Breast epithelium (tissue), 4 donors: Measurements from ENCODE around the gene CCDC85B. TPM values are rescaled to one million over a fixed set of nuclear protein-coding genes. Genes with fewer than 3 reads are reported as not detected.

Experiments
- DNase-seq, 2 donors: peaks; one replicate each; pipeline ENCODE4 v3.0.0-alpha.2; 2019; ENCODE audit warnings: low spot score in 2 of 2
- H3K27ac ChIP-seq, 2 donors: fragments of 200-600 bp; sonication (generic) in 1 of 2; one replicate each; pipeline ENCODE4 v1.5.1; 2016 to 2019; ENCODE audit warnings: mild to moderate bottlenecking in 1 of 2
- H3K27me3 ChIP-seq, 2 donors: fragments of 200-600 bp; sonication (generic) in 1 of 2; one replicate each; pipeline versions ENCODE4 v1.5.1 to v1.6.0; 2017 to 2019; ENCODE audit warnings: control low read depth in 1 of 2, mild to moderate bottlenecking in 1 of 2
- H3K36me3 ChIP-seq: fragments of 200-600 bp; one replicate; pipeline ENCODE4 v1.5.1; 2019
- H3K4me1 ChIP-seq, 2 donors: fragments of 200-600 bp; sonication (generic); one replicate each; pipeline ENCODE4 v1.5.1; 2016 to 2019; ENCODE audit warnings: control low read depth in 1 of 2
- H3K4me3 ChIP-seq, 3 donors: fragments of 200-600 bp; sonication (generic); 1 replicate in 2 of 3; 2 replicates in 1 of 3; pipeline ENCODE4 v1.5.1; 2016 to 2019; ENCODE audit warnings: mild to moderate bottlenecking in 3 of 3, moderate library complexity in 2 of 3
- H3K9me3 ChIP-seq, 2 donors: fragments of 200-600 bp; sonication (generic) in 1 of 2; one replicate each; pipeline ENCODE4 v1.5.1; 2016 to 2019; ENCODE audit warnings: control low read depth in 1 of 2
- CTCF ChIP-seq, 3 donors: fragments of 450-650 bp; IDR thresholded peaks; one replicate each; pipeline ENCODE4 v1.5.1; 2016 to 2017; ENCODE audit warnings: antibody characterized with exemption in 3 of 3, mild to moderate bottlenecking in 3 of 3, moderate library complexity in 3 of 3
- POLR2A ChIP-seq: fragments of 450-650 bp; IDR thresholded peaks from one replicate; pipeline ENCODE4 v1.6.1; 2016; ENCODE audit warnings: antibody characterized with exemption, mild to moderate bottlenecking, moderate library complexity
- POLR2AphosphoS5 ChIP-seq, 3 donors: sonication (generic); formaldehyde crosslinking; IDR thresholded peaks; one replicate each; pipeline ENCODE4 v1.6.1; 2017; ENCODE audit warnings: antibody characterized with exemption in 3 of 3
- intact Hi-C: fragments of 100-400 bp; cut with DNase I; formaldehyde crosslinking; loops from one replicate; pipeline ENCODE4 v1.15.1; 2023; ENCODE audit warnings: low total_unique reads
- total RNA-seq, 3 donors: library from RNA; depleted of rRNA; stranded (reverse); fragments of >200 nt; gene quantifications; one replicate each; pipeline ENCODE4 v1.1.0, GENCODE V29; 2016

The CCDC85B gene
- total RNA-seq, 3 donors from 2014 or later, result 30.3 to 91.1 (median 41.9) TPM

- Histone ChIP-seq H3K27me3 (no peaks in the 10 kb centered on the region), H3K9me3 (peaks cover 0 to 8% of the 10 kb centered on the region in 2 donors), H3K27ac (no peak overlapping the region), H3K36me3 (no peaks in the 10 kb centered on the region), H3K4me3 (no peak overlapping the region), H3K4me1 (no peaks in the 10 kb centered on the region)
- intact Hi-C loops, result loop anchor here (5.0 kb wide), 1 partner anchor 697 kb away; no protein-coding TSS in a partner anchor
- DNase-seq, result no peak
- TF ChIP-seq POLR2A (no peak), CTCF (IDR thresholded peaks at IDR 0.05) (no peak), POLR2AphosphoS5 (IDR thresholded peaks at IDR 0.05) (no peak)
Measured at GRCh38 chr11:65849366-65849765, 41.1 kb upstream of the CCDC85B start.

- no peak for DNase-seq
- intact Hi-C loops, result loop anchor here (5.0 kb wide), 1 partner anchor 697 kb away; no protein-coding TSS in a partner anchor
- Histone ChIP-seq H3K4me3 (no peak overlapping the region), H3K27ac (no peak overlapping the region), H3K27me3 (no peaks in the 10 kb centered on the region), H3K4me1 (no peaks in the 10 kb centered on the region), H3K9me3 (peaks cover 0 to 8% of the 10 kb centered on the region in 2 donors), H3K36me3 (no peaks in the 10 kb centered on the region)
- TF ChIP-seq POLR2A (no peak), POLR2AphosphoS5 (IDR thresholded peaks at IDR 0.05) (no peak), CTCF (IDR thresholded peaks at IDR 0.05) (no peak)
Measured at GRCh38 chr11:65849771-65850216, 40.7 kb upstream of the CCDC85B start.

GRCh38 chr11:65850217-65851082, 40.0 kb upstream of the CCDC85B start:
- H3K36me3 ChIP-seq, result no peaks in the 10 kb centered on the region
- TF ChIP-seq POLR2AphosphoS5 (IDR thresholded peaks at IDR 0.05) (no peak), POLR2A (no peak), CTCF (IDR thresholded peaks at IDR 0.05) (no peak)
- no peak overlapping the region for H3K27ac ChIP-seq
- no peaks in the 10 kb centered on the region for H3K27me3 ChIP-seq
- H3K4me3 ChIP-seq, result no peak overlapping the region
- H3K9me3 ChIP-seq, result peaks cover 0 to 8% of the 10 kb centered on the region in 2 donors
- intact Hi-C loops, result no loop called here
- H3K4me1 ChIP-seq, result peaks cover 0 to 1% of the 10 kb centered on the region in 2 donors
- no peak for DNase-seq

- intact Hi-C loops, result no loop called here
- H3K9me3 ChIP-seq, result peaks cover 0 to 8% of the 10 kb centered on the region in 2 donors
- no peaks in the 10 kb centered on the region for H3K36me3 ChIP-seq
- no peak for DNase-seq
- H3K4me1 ChIP-seq, result peaks cover 3 to 5% of the 10 kb centered on the region in 2 donors
- no peak for TF ChIP-seq CTCF (IDR thresholded peaks at IDR 0.05)
- TF ChIP-seq POLR2A, result no peak
- no peak for TF ChIP-seq POLR2AphosphoS5 (IDR thresholded peaks at IDR 0.05)
- no peak overlapping the region for H3K4me3 ChIP-seq
- H3K27me3 ChIP-seq, result no peaks in the 10 kb centered on the region
- H3K27ac ChIP-seq, result no peak overlapping the region
Measured at GRCh38 chr11:65851083-65851579, 39.3 kb upstream of the CCDC85B start.
